K562 (cell line): Measurements from ENCODE around the gene FOXN1. TPM values are rescaled to one million over a fixed set of nuclear protein-coding genes. Genes with fewer than 3 reads are reported as not detected.

ENCODE experiments used
- ATAC-seq: fragments of 200-7000 bp; cut with Tn5 transposase; 3 replicates; pipeline ENCODE4 v1.9.1; 2020; ENCODE audit warnings: moderate library complexity
- BruUV-seq: library from RNA; stranded (reverse); fragments of 400-500 nt; replicated peaks from 2 replicates; lab custom pipeline; 2021; lab: Mats Ljungman, UMichigan
- CTCF ChIA-PET: fragments of 300-600 bp; formaldehyde crosslinking; extraction: SDS; loops from one replicate; lab custom pipeline; 2021; ENCODE audit warnings: low intra/inter-chr PET ratio; lab: Yijun Ruan, JAX
- POLR2A ChIA-PET: fragments of 300-600, 350-650 bp; sonication (Branson Sonifier 250); formaldehyde crosslinking; extraction: SDS; loops from one replicate; lab custom pipeline; 2021; ENCODE audit warnings: antibody characterized with exemption, inconsistent platforms; lab: Yijun Ruan, JAX
- DNase-seq, 4 experiments: peaks; one replicate each; pipeline versions ENCODE4 v3.0.0 to v3.0.0-alpha.2; 2011 to 2018; ENCODE audit warnings: low spot score in 3 of 4, mixed read lengths in 3 of 4; ENCODE audit errors: extremely low read depth in 1 of 4
- FAIRE-seq: peaks from 2 replicates; lab custom pipeline; 2011; peaks lifted over from hg19 to GRCh38; lab: Jason Lieb, UNC
- H2AFZ ChIP-seq: 2 replicates; pipeline ENCODE4 v1.6.0; 2011; ENCODE audit warnings: low read depth, low read length, control low read depth, inconsistent platforms
- H3K27ac ChIP-seq: fragments of 200-600 bp; 3 replicates; pipeline ENCODE4 v1.8.0; 2011; ENCODE audit warnings: low read depth, mild to moderate bottlenecking, control low read depth, inconsistent platforms, low read length, moderate library complexity, mixed read lengths; ENCODE audit errors: extremely low read depth
- H3K27me3 ChIP-seq, 2 experiments: fragments of 300-600 bp in 1 of 2; 2 replicates in 1 of 2; 3 replicates in 1 of 2; pipeline versions ENCODE4 v1.6.0 to v1.8.0; 2011; ENCODE audit warnings: inconsistent platforms in 2 of 2, low read length in 2 of 2, mild to moderate bottlenecking in 1 of 2, mixed read lengths in 1 of 2, moderate library complexity in 1 of 2; ENCODE audit not compliant: control insufficient read depth in 2 of 2, insufficient read depth in 2 of 2
- H3K36me3 ChIP-seq: fragments of 300-600 bp; 3 replicates; pipeline ENCODE4 v1.8.0; 2011; ENCODE audit warnings: mild to moderate bottlenecking, low read length, inconsistent platforms; ENCODE audit not compliant: control insufficient read depth, insufficient read depth
- H3K4me1 ChIP-seq, 2 experiments: fragments of 200-600 bp in 1 of 2; replicated peaks in 1 of 2; 2 replicates in 1 of 2; 3 replicates in 1 of 2; pipeline versions ENCODE4 v1.5.1 to v1.8.0; 2011; ENCODE audit warnings: inconsistent platforms in 2 of 2, low read length in 2 of 2, mild to moderate bottlenecking in 1 of 2, mixed read lengths in 1 of 2, moderate library complexity in 1 of 2; ENCODE audit not compliant: control insufficient read depth in 2 of 2, insufficient read depth in 2 of 2
- H3K4me2 ChIP-seq: 2 replicates; pipeline ENCODE4 v1.6.1; 2011; ENCODE audit warnings: low read length, control low read depth, inconsistent platforms, mixed read lengths; ENCODE audit not compliant: insufficient read depth
- H3K4me3 ChIP-seq: fragments of 200-600 bp; sonication (generic), shearing (Covaris generic); 2 replicates; pipeline ENCODE4 v1.5.1; 2016; ENCODE audit warnings: control low read depth, inconsistent platforms
- H3K79me2 ChIP-seq: fragments of 200-600 bp; 3 replicates; pipeline ENCODE4 v1.8.0; 2011; ENCODE audit warnings: low read length, inconsistent platforms; ENCODE audit not compliant: control insufficient read depth, insufficient read depth
- H3K9ac ChIP-seq, 2 experiments: 2 replicates each; pipeline versions ENCODE4 v1.6.0 to v1.6.1; 2011; ENCODE audit warnings: low read depth in 2 of 2, low read length in 2 of 2, control low read depth in 1 of 2, inconsistent platforms in 1 of 2, mild to moderate bottlenecking in 1 of 2, mixed read lengths in 1 of 2; ENCODE audit not compliant: insufficient read depth in 1 of 2
- H3K9me1 ChIP-seq: one replicate; pipeline ENCODE4 v1.6.0; 2011; ENCODE audit warnings: inconsistent platforms, mild to moderate bottlenecking, low read length, moderate library complexity; ENCODE audit not compliant: control insufficient read depth, insufficient read depth
- H3K9me3 ChIP-seq: replicated peaks from 2 replicates; pipeline ENCODE4 v1.5.1; 2011; ENCODE audit warnings: low read depth, low read length, inconsistent platforms; ENCODE audit not compliant: control insufficient read depth, insufficient read depth
- H4K20me1 ChIP-seq: replicated peaks from 2 replicates; pipeline ENCODE4 v1.6.1; 2011; ENCODE audit warnings: low read length, inconsistent platforms, mixed read lengths; ENCODE audit not compliant: control insufficient read depth, insufficient read depth
- ATF3 ChIP-seq, 2 experiments: fragments of 450-650 bp in 1 of 2; sonication (generic) in 1 of 2; formaldehyde crosslinking in 1 of 2; IDR thresholded peaks in 1 of 2; conservative IDR thresholded peaks in 1 of 2; 2 replicates each; pipeline versions ENCODE4 v1.6.1 to v1.8.1; 2016 to 2023; ENCODE audit warnings: mild to moderate bottlenecking in 2 of 2, moderate library complexity in 2 of 2, inconsistent platforms in 1 of 2, missing genetic modification reagents in 1 of 2
- CBX2 ChIP-seq: fragments of 200-600 bp; sonication (generic); IDR thresholded peaks from one replicate; pipeline ENCODE4 v1.6.1; 2012; ENCODE audit warnings: mild to moderate bottlenecking, low read length, inconsistent platforms; ENCODE audit not compliant: insufficient read depth, poor library complexity, severe bottlenecking
- CCNT2 ChIP-seq: IDR thresholded peaks from 2 replicates; pipeline ENCODE4 v1.6.1; 2011; ENCODE audit warnings: borderline replicate concordance, low read depth, mild to moderate bottlenecking, moderate library complexity, mixed read lengths, low read length; ENCODE audit not compliant: insufficient read length; ENCODE audit errors: extremely low read depth
- CREBBP ChIP-seq: IDR thresholded peaks from one replicate; pipeline ENCODE4 v1.6.1; 2012; ENCODE audit warnings: low read depth, mild to moderate bottlenecking, control low read depth, inconsistent platforms, low read length
- HDAC3 ChIP-seq: fragments of 450-650 bp; IDR thresholded peaks from 2 replicates; pipeline ENCODE4 v1.6.1; 2018; ENCODE audit warnings: borderline replicate concordance, mild to moderate bottlenecking, moderate library complexity; ENCODE audit not compliant: partially characterized antibody
- HINFP ChIP-seq: fragments of 450-650 bp; conservative IDR thresholded peaks from 2 replicates; pipeline ENCODE4 v1.6.1; 2016; ENCODE audit warnings: missing genetic modification characterization, low read depth, mild to moderate bottlenecking, control low read depth, missing compliant biosample characterization
- HNRNPL ChIP-seq: fragments of 200-400 bp; formaldehyde crosslinking; IDR thresholded peaks from 2 replicates; pipeline ENCODE4 v1.6.1; 2017; ENCODE audit warnings: low read depth, mild to moderate bottlenecking, low read length
- ID3 ChIP-seq, 2 experiments: fragments of 250-450 bp in 1 of 2; fragments of 450-650 bp in 1 of 2; sonication (Bioruptor Pico) in 1 of 2; IDR thresholded peaks; 2 replicates each; pipeline versions ENCODE4 v1.6.1 to v1.8.0; 2016 to 2021; ENCODE audit warnings: mild to moderate bottlenecking in 2 of 2, moderate library complexity in 2 of 2, missing compliant biosample characterization in 1 of 2, missing genetic modification characterization in 1 of 2
- JUND ChIP-seq, 2 experiments: IDR thresholded peaks; 2 replicates in 1 of 2; 3 replicates in 1 of 2; pipeline ENCODE4 v1.6.1; 2011; ENCODE audit warnings: borderline replicate concordance in 2 of 2, low read depth in 2 of 2, low read length in 2 of 2, improper control_type of control experiment in 1 of 2, missing biosample characterization in 1 of 2, missing genetic modification characterization in 1 of 2, missing genetic modification reagents in 1 of 2
- MCM3 ChIP-seq: fragments of 450-650 bp; IDR thresholded peaks from 2 replicates; pipeline ENCODE4 v1.6.1; 2016
- MED1 ChIP-seq: sonication (generic); formaldehyde crosslinking; IDR thresholded peaks from 2 replicates; pipeline ENCODE4 v1.8.1; 2023; ENCODE audit warnings: missing genetic modification reagents, borderline replicate concordance
- MXI1 ChIP-seq: IDR thresholded peaks from 2 replicates; pipeline ENCODE4 v1.6.1; 2011; ENCODE audit warnings: low read depth, mild to moderate bottlenecking, improper control_type of control experiment, low read length
- NR4A1 ChIP-seq, 2 experiments: fragments of 250-450 bp in 1 of 2; fragments of 450-650 bp in 1 of 2; sonication (Bioruptor Pico) in 1 of 2; IDR thresholded peaks; 2 replicates each; pipeline versions ENCODE4 v1.4.0 to v1.6.1; 2016 to 2020; ENCODE audit warnings: mild to moderate bottlenecking in 2 of 2, missing compliant biosample characterization in 1 of 2, missing genetic modification characterization in 1 of 2, moderate library complexity in 1 of 2
- RFX1 ChIP-seq: fragments of 450-650 bp; IDR thresholded peaks from 2 replicates; pipeline ENCODE4 v1.6.1; 2016; ENCODE audit warnings: mild to moderate bottlenecking, moderate library complexity
- SREBF2 ChIP-seq: sonication (generic); formaldehyde crosslinking; IDR thresholded peaks from 2 replicates; pipeline ENCODE4 v1.4.0; 2020; ENCODE audit warnings: mild to moderate bottlenecking, missing genetic modification reagents
- TCF3 ChIP-seq: sonication (generic); formaldehyde crosslinking; IDR thresholded peaks from 2 replicates; pipeline ENCODE4 v1.4.0; 2020; ENCODE audit warnings: mild to moderate bottlenecking, missing genetic modification reagents
- ZNF583 ChIP-seq: fragments of 250-450 bp; sonication (Bioruptor Pico); IDR thresholded peaks from 2 replicates; pipeline ENCODE4 v1.4.0; 2020
- WGBS: fragments of 100-300 bp; shearing (Covaris generic); methylation state at CpG from one replicate; pipeline ENCODE4 v1.1.6; 2016; ENCODE audit warnings: low coverage, mixed read lengths; ENCODE audit not compliant: insufficient coverage; ENCODE audit errors: missing lambda C conversion rate; 5-methylcytosine and 5-hydroxymethylcytosine counted together
- in situ Hi-C: fragments of 300-500 bp; cut with MboI; formaldehyde crosslinking; loops from 4 replicates; pipeline ENCODE4 v1.15.0; 2018; ENCODE audit warnings: inconsistent platforms, mixed read lengths
- intact Hi-C: fragments of 100-400 bp; cut with micrococcal nuclease; formaldehyde crosslinking; loops from 2 replicates; pipeline ENCODE4 v1.14.2; 2022
- polyA plus RNA-seq, 8 experiments: library from polyadenylated mRNA; depleted of rRNA in 4 of 8; stranded (reverse) in 5 of 8; unstranded in 3 of 8; fragments of >200 nt; fragmentation: Nextera tagmentation in 2 of 8; fragmentation: Illumina TruSeq in 1 of 8; extraction: Ambion mirVana in 2 of 8; extraction: Trizol in 1 of 8; gene quantifications; 2 replicates each; pipeline versions ENCODE4 v1.2.1 to v1.2.3, GENCODE V29; 2011 to 2014; ENCODE audit warnings: inconsistent platforms in 1 of 8, missing spikeins in 1 of 8
- total RNA-seq, 7 experiments: library from RNA; depleted of rRNA in 6 of 7; stranded (reverse); fragments of >200 nt in 6 of 7; fragmentation: Illumina TruSeq in 2 of 7; extraction: Trizol in 2 of 7; gene quantifications; 2 replicates each; pipeline versions ENCODE4 v1.2.1 to v1.2.3, GENCODE V29; 2011 to 2021; ENCODE audit warnings: low replicate concordance in 1 of 7

Gene FOXN1
- total and polyA plus RNA-seq, 9 of the 15 experiments (the other 6 are each of a cell fraction or from before 2014, with no cell fraction given) = not detected

- intact Hi-C loops = no loop called here
- Histone ChIP-seq H3K9me3 (peaks cover 8% of the 10 kb centered on the region), H4K20me1 (no peaks in the 10 kb centered on the region), H2AFZ (no peak overlapping the region), H3K9ac (peak overlapping the region in 1 of 2 experiments; percentile 33; a peak in 1 of 4 replicates), H3K9me1 (no peaks in the 10 kb centered on the region), H3K4me3 (no peak overlapping the region), H3K79me2 (no peaks in the 10 kb centered on the region), H3K27me3 (peaks cover 5 to 11% of the 10 kb centered on the region in 2 experiments; a peak in 2 of 5 replicates), H3K4me1 (peaks cover 29 to 49% of the 10 kb centered on the region in 2 experiments; a peak in 4 of 5 replicates), H3K4me2 (peak overlapping the region; percentile 27; the same call in 1 of the 2 replicates), H3K36me3 (no peaks in the 10 kb centered on the region), H3K27ac (no peak overlapping the region)
- ChIA-PET CTCF (no interaction called here), POLR2A (interaction anchor here (0.7 to 1.3 kb wide), 3 partner anchors 9 to 17 kb away, joined by 3 to 5 read pairs (median 3); no protein-coding TSS in a partner anchor)
- peak; percentile 62 for FAIRE-seq
- peak; percentile 52 to 71 (median 65) for DNase-seq
- ATAC-seq = peak; percentile 66
- BruUV-seq = no TSS peak
- in situ Hi-C loops = no loop called here
- WGBS = 9% methylated on average over 9 of the region's 9 CpGs
- TF ChIP-seq ID3 (CRISPR knock-in tag; IDR thresholded peaks at IDR 0.05) = no peak
- TF ChIP-seq ID3 (tag; IDR thresholded peaks at IDR 0.05) = no peak
- TF ChIP-seq CCNT2 = no peak
- TF ChIP-seq ZNF583 (CRISPR knock-in tag) = no peak
- no peak for TF ChIP-seq CBX2
- TF ChIP-seq MXI1 = no peak
- peak; percentile 86 for TF ChIP-seq RFX1
- no peak for TF ChIP-seq MED1 (CRISPR knock-in tag)
- no peak for TF ChIP-seq MCM3
- 0 out of 2 replicates have a peak, but pooled peaks have one; percentile 45 for TF ChIP-seq ATF3 (IDR thresholded peaks at IDR 0.05)
- TF ChIP-seq ATF3 (CRISPR knock-in tag; conservative IDR thresholded peaks at IDR 0.05) = no peak
- TF ChIP-seq JUND (IDR thresholded peaks at IDR 0.05; ENCODE audit: borderline replicate concordance, low read depth, low read length) = 0 out of 2 replicates have a peak, but pooled peaks have one; percentile 32
- no peak for TF ChIP-seq JUND (tag; IDR thresholded peaks at IDR 0.05; ENCODE audit: borderline replicate concordance, low read depth, low read length)
- TF ChIP-seq NR4A1 (CRISPR knock-in tag; IDR thresholded peaks at IDR 0.05) = no peak
- no peak for TF ChIP-seq NR4A1 (tag; IDR thresholded peaks at IDR 0.05)
- TF ChIP-seq HINFP (tag) = no peak
- no peak for TF ChIP-seq HDAC3
- TF ChIP-seq SREBF2 (CRISPR knock-in tag) = no peak
- no peak for TF ChIP-seq TCF3 (CRISPR knock-in tag)
- TF ChIP-seq CREBBP = no peak
- TF ChIP-seq HNRNPL = no peak
Observed at GRCh38 chr17:28528327-28529012, 22.3 kb downstream of the FOXN1 start.
